PC-3 (cell line): ENCODE measurements around the gene PHKB.

Experiments
- CTCF ChIP-seq: fragments of 300-600 bp; sonication (generic); conservative IDR thresholded peaks from 2 replicates; pipeline ENCODE4 v1.5.1; 2017; ENCODE audit warnings: antibody characterized with exemption, low read depth, mild to moderate bottlenecking, low read length
- EZH2 ChIP-seq: fragments of 300-600 bp; sonication (generic); IDR thresholded peaks from one replicate; pipeline ENCODE4 v1.6.1; 2017; ENCODE audit warnings: antibody characterized with exemption, mild to moderate bottlenecking, low read length; ENCODE audit not compliant: unreplicated experiment
- EZH2phosphoT487 ChIP-seq: fragments of 300-600 bp; sonication (generic); IDR thresholded peaks from 2 replicates; pipeline ENCODE4 v1.6.1; 2018; ENCODE audit warnings: mild to moderate bottlenecking, antibody characterized with exemption, low read length, borderline replicate concordance

GRCh38 chr16:47567321-47567720, 106.2 kb downstream of the PHKB start:
- TF ChIP-seq CTCF (no peak), EZH2 (no peak), EZH2phosphoT487 (no peak)
